Measurements from ENCODE around the gene PRDM11. TPM values are rescaled to one million over a fixed set of nuclear protein-coding genes. Genes with fewer than 3 reads are reported as not detected.

Gene PRDM11
- total RNA-seq, 1 donor from 2014 or later: 18.3 TPM

- TF ChIP-seq CTCF (IDR thresholded peaks at IDR 0.05): no peak
- H3K36me3 ChIP-seq: no peaks in the 10 kb centered on the region
- H3K27ac ChIP-seq: no peak overlapping the region
- intact Hi-C loops (cut with DNase I): no loop called here
- no peaks in the 10 kb centered on the region for H3K9me3 ChIP-seq
- DNase-seq (no peak), ATAC-seq (no peak)
- no peaks in the 10 kb centered on the region for H3K27me3 ChIP-seq
- no peak overlapping the region for H3K4me3 ChIP-seq
- peaks cover 10% of the 10 kb centered on the region for H3K4me1 ChIP-seq
These were observed 2.9 kb upstream of the PRDM11 start for GRCh38 chr11:45143494-45143893.

DNA sequence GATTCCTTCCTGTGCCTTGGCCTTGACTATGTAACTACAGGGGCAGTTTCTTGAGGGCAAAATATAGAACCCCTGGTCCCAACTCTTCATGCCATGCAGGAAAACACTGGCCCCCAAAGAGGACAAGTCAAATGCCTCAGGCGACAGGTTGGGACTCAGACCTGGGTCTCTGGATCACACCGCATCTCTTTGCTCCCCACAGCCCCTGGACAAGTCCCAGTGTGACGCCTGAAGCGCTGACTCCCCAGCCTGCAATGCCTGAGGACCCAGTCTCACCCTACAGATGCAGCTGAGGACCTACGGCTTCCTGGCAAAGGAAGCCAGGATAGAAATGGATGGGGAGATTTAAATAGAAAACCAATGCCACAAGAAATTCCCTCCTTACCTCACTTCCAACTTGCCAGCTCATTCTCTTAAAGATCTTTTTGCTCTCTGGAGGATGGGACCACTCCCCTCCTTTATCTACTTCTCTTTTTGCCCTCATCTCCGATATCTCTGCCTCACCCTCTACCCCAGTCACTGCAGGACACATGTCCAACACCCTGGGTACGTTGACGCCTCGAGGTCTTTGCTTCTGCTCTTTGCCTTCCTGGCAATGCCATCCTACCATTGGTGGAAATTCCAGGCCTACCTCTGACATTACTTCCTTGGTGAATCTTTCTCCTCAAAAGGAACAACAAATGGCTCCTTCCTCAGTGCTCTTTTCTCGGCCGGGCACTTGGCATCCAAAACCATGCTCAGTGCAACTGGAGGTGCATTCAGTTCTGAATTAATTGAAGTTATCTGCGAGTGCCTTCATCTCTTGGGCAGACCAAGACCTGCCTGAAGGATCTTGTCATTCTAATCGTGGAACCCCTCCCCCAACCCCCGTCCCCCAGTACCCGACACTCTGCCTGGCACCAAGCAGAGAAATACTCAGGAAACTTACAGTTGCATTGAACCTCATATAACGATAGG is 2.0 kb upstream of the PRDM11 start:
- Histone ChIP-seq H3K27ac (no peak overlapping the region), H3K36me3 (no peaks in the 10 kb centered on the region), H3K27me3 (no peaks in the 10 kb centered on the region), H3K4me1 (peaks cover 11% of the 10 kb centered on the region), H3K4me3 (no peak overlapping the region), H3K9me3 (no peaks in the 10 kb centered on the region)
- ATAC-seq: no peak
- no peak for TF ChIP-seq CTCF (IDR thresholded peaks at IDR 0.05)
- peak; percentile 31 for DNase-seq
- intact Hi-C loops (cut with DNase I): no loop called here

DNA sequence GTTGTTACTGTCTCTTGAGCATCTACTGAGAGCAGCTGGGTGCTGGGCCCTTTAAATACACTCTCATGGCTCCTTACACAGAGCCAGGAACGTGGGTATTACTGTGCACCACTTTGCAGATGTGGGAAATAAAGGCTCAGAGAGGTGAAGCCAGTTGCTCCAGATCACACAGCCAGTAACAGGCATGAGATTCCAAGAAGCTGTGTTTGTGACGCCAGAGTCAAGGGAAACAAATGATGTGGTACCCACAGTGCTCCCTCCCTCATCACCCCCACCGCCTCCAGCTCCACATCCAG is 1.4 kb upstream of the PRDM11 start:
- Histone ChIP-seq H3K4me3 (no peak overlapping the region), H3K27me3 (no peaks in the 10 kb centered on the region), H3K27ac (no peak overlapping the region), H3K36me3 (no peaks in the 10 kb centered on the region), H3K4me1 (peaks cover 11% of the 10 kb centered on the region), H3K9me3 (no peaks in the 10 kb centered on the region)
- DNase-seq (peak; percentile 5), ATAC-seq (no peak)
- intact Hi-C loops (cut with DNase I): no loop called here
- TF ChIP-seq CTCF (IDR thresholded peaks at IDR 0.05): no peak

DNA sequence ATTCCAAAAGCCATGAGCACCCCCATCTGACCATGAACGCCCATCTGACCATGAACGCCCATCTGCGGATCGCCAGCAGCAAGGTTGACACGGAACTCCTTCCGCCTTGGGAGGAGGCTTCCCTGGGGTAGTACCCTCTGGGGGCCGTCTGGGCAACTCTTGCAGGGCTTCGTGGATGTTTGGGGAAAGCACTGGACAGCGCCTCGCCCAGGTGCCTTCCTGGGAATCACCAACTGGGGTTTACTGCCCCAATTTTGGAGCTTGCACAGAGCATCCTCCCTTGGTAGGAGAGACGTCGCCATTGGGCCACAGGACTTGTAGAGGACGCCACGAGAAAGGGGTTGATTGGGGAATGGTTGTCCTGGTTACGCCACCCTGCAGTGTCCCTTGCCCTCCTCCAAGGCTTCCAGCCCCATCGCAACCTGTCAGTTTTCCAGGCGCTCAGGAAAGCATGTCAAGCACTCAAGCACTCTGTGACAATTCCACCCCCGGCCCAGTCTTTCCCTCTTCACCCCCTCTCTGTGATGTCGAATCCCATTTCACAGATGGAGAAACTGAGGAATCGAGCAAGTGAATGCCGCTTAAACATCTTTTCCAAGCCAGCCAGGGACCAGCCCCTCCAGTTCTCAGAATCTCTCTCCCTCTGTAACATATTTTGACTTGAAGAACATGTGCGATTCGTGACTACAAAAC is 914 bp upstream of the PRDM11 start:
- no peaks in the 10 kb centered on the region for H3K9me3 ChIP-seq
- H3K4me3 ChIP-seq: peak overlapping the region; percentile 82
- peak overlapping the region; percentile 99 for H3K27ac ChIP-seq
- TF ChIP-seq CTCF (IDR thresholded peaks at IDR 0.05): no peak
- intact Hi-C loops (cut with DNase I): no loop called here
- no peaks in the 10 kb centered on the region for H3K27me3 ChIP-seq
- peaks cover 11% of the 10 kb centered on the region for H3K4me1 ChIP-seq
- ATAC-seq (peak; percentile 30), DNase-seq (peak; percentile 72)
- H3K36me3 ChIP-seq: no peaks in the 10 kb centered on the region

- H3K36me3 ChIP-seq: no peaks in the 10 kb centered on the region
- peak overlapping the region; percentile 99 for H3K27ac ChIP-seq
- H3K9me3 ChIP-seq: no peaks in the 10 kb centered on the region
- intact Hi-C loops (cut with DNase I): no loop called here
- no peaks in the 10 kb centered on the region for H3K27me3 ChIP-seq
- H3K4me3 ChIP-seq: peak overlapping the region; percentile 80
- DNase-seq (peak; percentile 98), ATAC-seq (peak; percentile 97)
- peaks cover 11% of the 10 kb centered on the region for H3K4me1 ChIP-seq
- no peak for TF ChIP-seq CTCF (IDR thresholded peaks at IDR 0.05)
These were observed 734 bp downstream of the PRDM11 start for GRCh38 chr11:45147017-45147728.
